Measurements from ENCODE around the gene ENDOG. TPM values are rescaled to one million over a fixed set of nuclear protein-coding genes. Genes with fewer than 3 reads are reported as not detected.
"Not testable (repeated sequence)": the region's sequence is repeated elsewhere in the genome, so short reads cannot be mapped to it uniquely, and the experiment has no call there.

The ENDOG gene
- total and polyA plus RNA-seq, 11 donors: 34.8 to 105 (median 57.6) TPM

DNA sequence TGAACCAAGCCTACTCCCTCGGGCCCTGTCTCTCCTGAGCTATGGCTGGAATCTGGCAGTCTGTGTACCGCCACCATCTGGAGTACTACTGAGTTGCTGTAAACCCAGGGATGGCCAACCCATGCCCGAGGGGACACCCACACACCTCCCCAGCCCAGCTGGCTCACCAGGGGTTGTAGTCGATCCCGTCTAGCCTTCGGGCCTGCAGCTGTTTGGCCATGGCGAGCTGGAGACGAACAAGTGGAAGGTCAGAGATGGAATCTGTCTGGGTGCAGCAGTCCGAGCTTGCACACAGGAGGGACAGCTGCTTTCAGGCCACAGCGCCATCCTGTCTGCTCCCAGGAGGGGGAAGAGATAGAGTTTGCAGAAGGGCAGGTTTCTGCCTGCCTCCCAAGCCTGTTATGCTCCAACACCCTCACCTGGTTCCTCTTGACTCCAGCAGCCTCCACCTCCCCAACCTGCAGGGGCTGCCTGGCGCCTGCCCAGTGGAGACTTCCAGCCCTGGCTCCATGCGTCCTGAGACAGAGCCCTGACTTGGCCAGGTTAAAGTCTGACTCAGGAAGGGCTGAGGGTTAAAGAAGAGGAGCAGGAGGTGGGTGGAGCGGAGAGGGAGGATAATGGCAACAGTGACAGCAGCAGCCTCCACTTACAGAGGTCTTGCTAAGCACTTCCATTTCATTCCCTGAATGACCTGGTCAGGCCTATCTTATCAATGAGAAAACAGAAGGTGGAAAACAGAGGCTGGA lies 27.1 kb downstream of the ENDOG start:
- Histone ChIP-seq H3K36me3 (peaks cover 0 to 12% (median 4%) of the 10 kb centered on the region in 9 donors), H3K27ac (no peak overlapping the region), H3K4me3 (no peak overlapping the region), H3K4me1 (no peaks in the 10 kb centered on the region), H3K27me3 (no peaks in the 10 kb centered on the region), H3K9me3 (peaks cover 0 to 7% (median 0%) of the 10 kb centered on the region in 12 donors)
- intact Hi-C loops (cut with DNase I): no loop called here
- DNase-seq (no peak), ATAC-seq (peak in 2 of 4 donors; percentile 7 to 20)
- TF ChIP-seq POLR2A (IDR thresholded peaks at IDR 0.05): no peak
- TF ChIP-seq, protein P1, sequence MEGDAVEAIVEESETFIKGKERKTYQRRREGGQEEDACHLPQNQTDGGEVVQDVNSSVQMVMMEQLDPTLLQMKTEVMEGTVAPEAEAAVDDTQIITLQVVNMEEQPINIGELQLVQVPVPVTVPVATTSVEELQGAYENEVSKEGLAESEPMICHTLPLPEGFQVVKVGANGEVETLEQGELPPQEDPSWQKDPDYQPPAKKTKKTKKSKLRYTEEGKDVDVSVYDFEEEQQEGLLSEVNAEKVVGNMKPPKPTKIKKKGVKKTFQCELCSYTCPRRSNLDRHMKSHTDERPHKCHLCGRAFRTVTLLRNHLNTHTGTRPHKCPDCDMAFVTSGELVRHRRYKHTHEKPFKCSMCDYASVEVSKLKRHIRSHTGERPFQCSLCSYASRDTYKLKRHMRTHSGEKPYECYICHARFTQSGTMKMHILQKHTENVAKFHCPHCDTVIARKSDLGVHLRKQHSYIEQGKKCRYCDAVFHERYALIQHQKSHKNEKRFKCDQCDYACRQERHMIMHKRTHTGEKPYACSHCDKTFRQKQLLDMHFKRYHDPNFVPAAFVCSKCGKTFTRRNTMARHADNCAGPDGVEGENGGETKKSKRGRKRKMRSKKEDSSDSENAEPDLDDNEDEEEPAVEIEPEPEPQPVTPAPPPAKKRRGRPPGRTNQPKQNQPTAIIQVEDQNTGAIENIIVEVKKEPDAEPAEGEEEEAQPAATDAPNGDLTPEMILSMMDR (IDR thresholded peaks at IDR 0.05): no peak
- WGBS, 4 donors: 72 to 84% (median 76%) methylated on average over 8 to 13 of the region's 13 CpGs

DNA sequence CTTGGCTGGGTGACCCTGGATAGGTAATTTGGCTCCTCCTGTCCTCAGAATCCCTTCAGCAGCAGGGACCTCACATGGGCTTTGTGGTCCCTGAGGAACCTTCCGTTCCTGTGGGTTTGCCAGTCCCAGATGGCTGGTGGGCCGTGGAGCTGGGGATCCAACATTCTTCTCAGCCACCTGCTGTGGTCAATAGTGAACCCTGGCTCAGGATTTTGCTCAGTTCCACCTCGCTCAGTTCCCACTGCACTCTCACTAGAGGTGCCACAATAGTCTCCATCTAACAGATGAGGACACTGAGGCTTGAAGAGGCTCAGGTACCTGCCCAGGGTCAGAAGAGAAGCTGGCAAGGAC lies 28.4 kb downstream of the ENDOG start:
- Histone ChIP-seq H3K27ac (no peak overlapping the region), H3K36me3 (peaks cover 0 to 15% (median 3%) of the 10 kb centered on the region in 9 donors), H3K27me3 (no peaks in the 10 kb centered on the region), H3K4me3 (no peak overlapping the region), H3K9me3 (peaks cover 0 to 10% (median 0%) of the 10 kb centered on the region in 12 donors), H3K4me1 (no peaks in the 10 kb centered on the region)
- intact Hi-C loops (cut with DNase I): no loop called here
- DNase-seq (no peak), ATAC-seq (no peak)
- no peak for TF ChIP-seq POLR2A (IDR thresholded peaks at IDR 0.05)
- 83 to 95% (median 92%) methylated on average over 2 to 3 of the region's 3 CpGs for WGBS, 4 donors

DNA sequence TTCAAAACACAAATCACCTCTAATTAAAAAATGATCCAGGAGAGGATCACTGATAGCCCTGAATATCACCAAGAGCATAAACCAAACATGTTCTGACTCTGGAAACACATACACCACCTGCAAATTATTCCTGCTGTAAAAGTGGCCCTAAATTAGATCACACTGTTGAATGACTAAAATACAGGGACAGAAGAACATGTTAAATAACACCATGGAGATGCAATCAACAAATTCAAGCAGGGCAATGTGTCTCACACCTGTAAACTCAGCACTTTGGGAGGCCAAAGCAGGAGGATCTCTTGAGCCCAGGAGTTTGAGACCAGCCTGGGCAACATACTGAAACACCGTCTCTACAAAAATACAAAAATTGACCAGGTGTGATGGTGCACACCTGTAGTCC lies 29.5 kb downstream of the ENDOG start:
- Histone ChIP-seq H3K9me3 (peaks cover 0 to 10% (median 0%) of the 10 kb centered on the region in 12 donors), H3K4me1 (no peaks in the 10 kb centered on the region), H3K4me3 (no peak overlapping the region), H3K27me3 (no peaks in the 10 kb centered on the region), H3K27ac (no peak overlapping the region), H3K36me3 (peaks cover 0 to 5% (median 0%) of the 10 kb centered on the region in 9 donors)
- no peak for DNase-seq
- no peak for ATAC-seq
- WGBS, 4 donors: 100% methylated on average over 1 of the region's 1 CpG
- intact Hi-C loops (cut with DNase I): no loop called here
- TF ChIP-seq, protein P1 (IDR thresholded peaks at IDR 0.05): no peak
- TF ChIP-seq POLR2A (IDR thresholded peaks at IDR 0.05): no peak

DNA sequence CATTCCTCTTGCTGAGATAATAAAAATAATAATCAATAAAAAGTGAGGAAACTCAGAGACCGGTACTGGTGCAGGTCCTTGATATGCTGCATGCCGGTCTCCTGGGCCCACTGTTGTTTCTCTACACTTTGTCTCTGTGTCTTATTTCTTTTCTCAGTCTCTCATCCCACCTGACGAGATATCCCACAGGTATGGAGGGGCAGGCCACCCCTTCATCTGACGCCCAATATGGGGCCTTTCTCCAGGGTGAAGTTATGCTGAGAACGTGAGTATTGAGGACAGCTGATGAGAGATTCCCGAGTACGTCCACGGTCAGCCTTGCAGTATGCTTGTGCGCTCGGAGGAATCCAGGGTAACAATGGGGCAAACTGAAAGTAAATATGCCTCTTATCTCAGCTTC lies 32.7 kb downstream of the ENDOG start:
- H3K9me3 ChIP-seq: peaks cover 0 to 10% (median 0%) of the 10 kb centered on the region in 12 donors
- not testable (repeated sequence) for H3K27me3 ChIP-seq, ATAC-seq, H3K36me3 ChIP-seq, DNase-seq, H3K4me1 ChIP-seq, H3K4me3 ChIP-seq, H3K27ac ChIP-seq
- intact Hi-C loops (cut with DNase I): loop anchor here in 3 of 10 donors (10.0 kb wide), 1 partner anchor 154 kb away; no protein-coding TSS in a partner anchor
- WGBS, 4 donors: 92 to 98% (median 95%) methylated on average over 10 of the region's 10 CpGs

DNA sequence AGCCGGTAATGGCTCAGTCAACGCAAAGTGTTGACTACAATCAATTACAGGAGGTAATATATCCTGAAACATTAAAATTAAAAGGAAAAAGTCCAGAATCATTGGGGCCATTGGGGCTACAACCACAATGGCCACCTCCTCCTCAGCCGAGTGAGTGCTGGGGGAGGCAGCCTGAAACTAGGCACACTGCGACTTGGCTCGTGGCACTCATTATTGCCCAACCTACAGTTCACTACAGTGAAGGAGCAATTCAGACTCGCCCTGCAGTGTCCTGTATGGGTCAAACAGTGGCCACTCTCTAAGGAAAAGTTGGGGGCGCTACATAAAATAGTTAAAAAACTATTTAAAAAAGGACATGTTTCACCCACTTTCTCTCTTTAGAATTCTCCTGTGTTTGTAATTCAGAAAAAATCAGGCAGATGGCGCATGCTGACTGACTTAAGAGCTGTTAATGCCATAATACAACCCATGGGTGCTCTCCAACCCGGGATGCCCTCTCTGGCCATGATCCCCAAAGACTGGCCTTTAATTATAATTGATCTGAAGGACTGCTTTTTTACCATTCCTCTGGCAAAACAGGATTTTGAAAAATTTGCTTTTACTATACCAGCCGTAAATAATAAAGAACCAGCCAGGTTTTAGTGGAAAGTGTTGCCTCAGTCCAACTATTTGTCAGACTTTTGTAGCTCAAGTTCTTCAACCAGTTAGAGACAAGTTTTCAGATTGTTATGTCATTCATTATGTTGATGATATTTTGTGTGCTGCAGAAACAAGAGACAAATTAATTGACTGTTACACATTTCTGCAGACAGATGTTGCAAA lies 33.7 kb downstream of the ENDOG start:
- H3K36me3 ChIP-seq, ATAC-seq, DNase-seq, H3K4me1 ChIP-seq, H3K27ac ChIP-seq, H3K4me3 ChIP-seq, H3K27me3 ChIP-seq: not testable (repeated sequence)
- WGBS, 4 donors: 77 to 83% (median 80%) methylated on average over 10 of the region's 10 CpGs
- H3K9me3 ChIP-seq: peaks cover 0 to 10% (median 0%) of the 10 kb centered on the region in 12 donors
- intact Hi-C loops (cut with DNase I): loop anchor here in 3 of 10 donors (10.0 kb wide), 1 partner anchor 153 kb away; no protein-coding TSS in a partner anchor
- TF ChIP-seq, protein P1 (IDR thresholded peaks at IDR 0.05): peak; percentile 32 to 64 (median 54)

DNA sequence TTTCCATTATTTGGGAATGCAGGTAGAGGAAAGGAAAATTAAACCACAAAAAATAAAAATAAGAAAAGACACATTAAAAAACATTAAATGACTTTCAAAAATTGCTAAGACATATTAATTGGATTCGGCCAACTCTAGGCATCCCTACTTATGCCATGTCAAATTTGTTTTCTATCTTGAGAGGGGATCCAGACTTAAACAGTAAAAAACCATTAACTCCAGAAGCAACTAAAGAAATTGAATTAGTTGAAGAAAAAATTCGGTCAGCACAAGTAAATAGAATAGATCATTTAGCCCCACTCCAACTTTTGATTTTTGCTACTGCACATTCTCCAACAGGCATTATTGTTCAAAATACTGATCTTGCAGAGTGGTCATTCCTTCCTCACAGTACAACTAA lies 34.3 kb downstream of the ENDOG start:
- H3K27me3 ChIP-seq, H3K4me3 ChIP-seq, DNase-seq, H3K4me1 ChIP-seq, H3K27ac ChIP-seq, ATAC-seq, H3K36me3 ChIP-seq: not testable (repeated sequence)
- 70 to 95% (median 88%) methylated on average over 2 of the region's 2 CpGs for WGBS, 4 donors
- H3K9me3 ChIP-seq: peaks cover 0 to 10% (median 0%) of the 10 kb centered on the region in 12 donors
- intact Hi-C loops (cut with DNase I): loop anchor here in 3 of 10 donors (10.0 kb wide), 1 partner anchor 152 kb away; no protein-coding TSS in a partner anchor

DNA sequence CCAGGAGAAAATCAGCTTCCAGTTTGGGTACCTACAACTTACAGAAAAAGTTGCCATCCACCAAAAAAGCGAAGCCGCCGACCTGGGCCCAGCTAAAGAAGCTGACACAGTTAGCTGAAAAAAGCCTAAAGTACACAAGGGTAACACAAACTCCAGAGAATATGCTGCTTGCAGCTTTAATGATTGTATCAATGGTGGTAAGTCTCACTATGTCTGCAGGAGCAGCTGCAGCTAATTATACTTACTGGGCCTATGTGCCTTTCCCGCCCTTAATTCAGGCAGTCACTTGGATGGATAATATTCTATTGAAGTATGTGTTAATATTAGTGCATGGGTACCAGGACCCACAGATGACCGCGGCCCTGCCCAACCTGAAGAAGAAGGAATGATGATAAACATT lies 36.2 kb downstream of the ENDOG start:
- ATAC-seq, DNase-seq, H3K4me3 ChIP-seq, H3K27me3 ChIP-seq, H3K27ac ChIP-seq, H3K36me3 ChIP-seq, H3K4me1 ChIP-seq: not testable (repeated sequence)
- intact Hi-C loops (cut with DNase I): loop anchor here in 3 of 10 donors (10.0 kb wide), 1 partner anchor 150 kb away; no protein-coding TSS in a partner anchor
- 92 to 96% (median 94%) methylated on average over 6 of the region's 6 CpGs for WGBS, 4 donors
- H3K9me3 ChIP-seq: peaks cover 0 to 10% (median 0%) of the 10 kb centered on the region in 12 donors

Measured in heart left ventricle (tissue), 16 donors.